Adrenal gland (tissue), 5 donors: ENCODE results near the gene CACNA1H.

Experiments used
- POLR2A ChIP-seq, 2 donors: fragments of 450-650 bp; IDR thresholded peaks; one replicate each; pipeline ENCODE4 v1.6.1; 2017; ENCODE audit warnings: antibody characterized with exemption in 2 of 2, mild to moderate bottlenecking in 2 of 2, moderate library complexity in 1 of 2
- TF ChIP-seq, protein P1 (sequence below), 6 experiments: fragments of 450-650 bp in 4 of 6; fragments of 200-600 bp in 2 of 6; sonication (generic) in 1 of 6; IDR thresholded peaks; 1 replicate in 5 of 6; 2 replicates in 1 of 6; pipeline versions ENCODE4 v1.5.1 to v1.8.0; 2016 to 2021; ENCODE audit warnings: antibody characterized with exemption in 6 of 6, mild to moderate bottlenecking in 2 of 6, moderate library complexity in 1 of 6
- donor health status: DM: no; HTN: no; CAD: no.

DNA sequence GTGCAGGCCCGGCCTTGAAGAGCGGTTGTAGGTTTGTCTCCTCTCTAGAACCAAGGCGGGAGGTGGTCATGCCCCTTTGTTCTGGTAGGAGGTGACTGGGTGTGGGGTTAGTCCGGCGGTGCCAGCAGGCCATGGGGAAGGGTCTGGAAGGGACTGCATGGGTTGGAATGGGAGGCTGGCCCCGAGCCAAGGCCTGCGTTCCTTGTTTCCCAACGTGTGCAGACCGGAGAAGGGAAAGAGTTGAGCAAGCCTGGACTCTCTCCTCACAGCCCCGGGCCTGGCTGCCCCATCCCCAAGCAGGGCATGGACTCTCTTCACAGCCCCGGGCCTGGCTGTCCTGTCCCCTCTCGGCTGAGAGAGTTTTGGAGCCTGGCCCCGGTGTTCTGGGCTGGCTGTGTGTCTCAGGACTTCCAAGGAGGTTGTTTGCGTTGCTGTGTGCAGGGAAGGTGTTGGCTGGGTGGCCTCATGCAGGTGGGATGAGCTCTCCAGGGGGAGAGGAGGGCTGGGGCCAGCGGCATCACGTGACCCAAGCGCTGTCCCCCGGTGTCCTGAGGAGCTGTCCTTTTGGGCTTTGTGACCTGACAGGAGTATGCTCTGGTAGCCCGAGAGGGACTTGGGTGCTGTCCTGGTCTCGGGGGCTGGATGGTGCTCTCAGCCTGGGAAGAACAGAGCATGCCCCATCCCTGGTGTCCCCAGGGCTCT is 2.6 kb downstream of the CACNA1H start:
- TF ChIP-seq, protein P1, sequence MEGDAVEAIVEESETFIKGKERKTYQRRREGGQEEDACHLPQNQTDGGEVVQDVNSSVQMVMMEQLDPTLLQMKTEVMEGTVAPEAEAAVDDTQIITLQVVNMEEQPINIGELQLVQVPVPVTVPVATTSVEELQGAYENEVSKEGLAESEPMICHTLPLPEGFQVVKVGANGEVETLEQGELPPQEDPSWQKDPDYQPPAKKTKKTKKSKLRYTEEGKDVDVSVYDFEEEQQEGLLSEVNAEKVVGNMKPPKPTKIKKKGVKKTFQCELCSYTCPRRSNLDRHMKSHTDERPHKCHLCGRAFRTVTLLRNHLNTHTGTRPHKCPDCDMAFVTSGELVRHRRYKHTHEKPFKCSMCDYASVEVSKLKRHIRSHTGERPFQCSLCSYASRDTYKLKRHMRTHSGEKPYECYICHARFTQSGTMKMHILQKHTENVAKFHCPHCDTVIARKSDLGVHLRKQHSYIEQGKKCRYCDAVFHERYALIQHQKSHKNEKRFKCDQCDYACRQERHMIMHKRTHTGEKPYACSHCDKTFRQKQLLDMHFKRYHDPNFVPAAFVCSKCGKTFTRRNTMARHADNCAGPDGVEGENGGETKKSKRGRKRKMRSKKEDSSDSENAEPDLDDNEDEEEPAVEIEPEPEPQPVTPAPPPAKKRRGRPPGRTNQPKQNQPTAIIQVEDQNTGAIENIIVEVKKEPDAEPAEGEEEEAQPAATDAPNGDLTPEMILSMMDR (IDR thresholded peaks at IDR 0.05), result no peak
- no peak for TF ChIP-seq POLR2A (IDR thresholded peaks at IDR 0.05)
